Neuronal stem cell (in vitro differentiated cells): ENCODE data around the gene EGFL8.

Experiments used
- DNase-seq: peaks from one replicate; pipeline ENCODE4 v3.0.0-alpha.2; 2013; ENCODE audit warnings: low spot score
- H2AFZ ChIP-seq: one replicate; pipeline ENCODE4 v1.6.1; 2013; ENCODE audit warnings: mild to moderate bottlenecking, low read length, inconsistent platforms
- H2AK5ac ChIP-seq: 2 replicates; pipeline ENCODE4 v1.6.1; 2013; ENCODE audit warnings: low read depth, mild to moderate bottlenecking, inconsistent platforms, low read length, moderate library complexity, mixed read lengths
- H2BK120ac ChIP-seq: 2 replicates; pipeline ENCODE4 v1.6.1; 2013; ENCODE audit warnings: low read depth, mild to moderate bottlenecking, inconsistent platforms, low read length, moderate library complexity, mixed read lengths
- H2BK12ac ChIP-seq: one replicate; pipeline ENCODE4 v1.6.1; 2013; ENCODE audit warnings: low read length, inconsistent platforms
- H2BK15ac ChIP-seq: 2 replicates; pipeline ENCODE4 v1.6.1; 2013; ENCODE audit warnings: mild to moderate bottlenecking, low read length, inconsistent platforms, mixed read lengths
- H2BK5ac ChIP-seq: one replicate; pipeline ENCODE4 v1.6.1; 2013; ENCODE audit warnings: inconsistent platforms, mild to moderate bottlenecking, low read length, moderate library complexity
- H3K14ac ChIP-seq: one replicate; pipeline ENCODE4 v1.6.1; 2013; ENCODE audit warnings: low read length, inconsistent platforms
- H3K18ac ChIP-seq: 2 replicates; pipeline ENCODE4 v1.6.1; 2013; ENCODE audit warnings: low read length, inconsistent platforms
- H3K23ac ChIP-seq: 2 replicates; pipeline ENCODE4 v1.6.1; 2013; ENCODE audit warnings: low read depth, mild to moderate bottlenecking, mixed read lengths, low read length, inconsistent platforms; ENCODE audit not compliant: poor library complexity
- H3K27ac ChIP-seq: replicated peaks from 3 replicates; pipeline ENCODE4 v1.5.1; 2013; ENCODE audit warnings: low read length, inconsistent platforms
- H3K27me3 ChIP-seq, 3 experiments: 2 replicates each; pipeline ENCODE4 v1.6.1; 2013; ENCODE audit warnings: low read length in 3 of 3, mild to moderate bottlenecking in 2 of 3, inconsistent platforms in 1 of 3, low read depth in 1 of 3, mixed read lengths in 1 of 3, moderate library complexity in 1 of 3; ENCODE audit not compliant: control insufficient read depth in 3 of 3, insufficient read depth in 3 of 3
- H3K36me3 ChIP-seq, 2 donors: replicated peaks in 1 of 2; 2 replicates each; pipeline ENCODE4 v1.6.1; 2013; ENCODE audit warnings: low read length in 2 of 2; ENCODE audit not compliant: control insufficient read depth in 2 of 2, insufficient read depth in 2 of 2
- H3K4ac ChIP-seq: 2 replicates; pipeline ENCODE4 v1.6.1; 2013; ENCODE audit warnings: inconsistent platforms, mild to moderate bottlenecking, low read length, moderate library complexity
- H3K4me1 ChIP-seq, 2 donors: 1 replicate in 1 of 2; 2 replicates in 1 of 2; pipeline ENCODE4 v1.6.1; 2013; ENCODE audit warnings: low read length in 2 of 2, low read depth in 1 of 2; ENCODE audit not compliant: control insufficient read depth in 2 of 2, insufficient read depth in 1 of 2
- H3K4me2 ChIP-seq: one replicate; pipeline ENCODE4 v1.6.1; 2013; ENCODE audit warnings: mild to moderate bottlenecking, low read length, inconsistent platforms; ENCODE audit not compliant: insufficient read depth, poor library complexity, severe bottlenecking
- H3K4me3 ChIP-seq, 2 donors: 2 replicates each; pipeline ENCODE4 v1.5.1; 2013; ENCODE audit warnings: low read length in 2 of 2, mild to moderate bottlenecking in 2 of 2, inconsistent platforms in 1 of 2, moderate library complexity in 1 of 2
- H3K79me1 ChIP-seq: one replicate; pipeline ENCODE4 v1.6.1; 2013; ENCODE audit warnings: low read depth, mild to moderate bottlenecking, inconsistent platforms, low read length, moderate library complexity
- H3K9ac ChIP-seq: one replicate; pipeline ENCODE4 v1.6.1; 2013; ENCODE audit warnings: mild to moderate bottlenecking, low read depth, low read length, inconsistent platforms; ENCODE audit not compliant: poor library complexity
- H3K9me3 ChIP-seq, 2 donors: replicated peaks in 1 of 2; 2 replicates each; pipeline versions ENCODE3 to v1.6.1; 2013; ENCODE audit warnings: low read length in 2 of 2, mild to moderate bottlenecking in 2 of 2, inconsistent platforms in 1 of 2, low read depth in 1 of 2, mixed read lengths in 1 of 2, moderate library complexity in 1 of 2; ENCODE audit not compliant: control insufficient read depth in 2 of 2, insufficient read depth in 1 of 2
- H4K8ac ChIP-seq: one replicate; pipeline ENCODE4 v1.6.1; 2013; ENCODE audit warnings: low read depth, mild to moderate bottlenecking, inconsistent platforms, low read length, moderate library complexity
- H4K91ac ChIP-seq: one replicate; pipeline ENCODE4 v1.6.1; 2013; ENCODE audit warnings: low read length, low read depth, mild to moderate bottlenecking, inconsistent platforms; ENCODE audit not compliant: poor library complexity
- WGBS, 2 donors: extraction: QIAGEN DNeasy Blood & Tissue Kit; methylation state at CpG; one replicate each; pipeline ENCODE4 v1.1.7; 2013; ENCODE audit warnings: missing lambda C conversion rate in 2 of 2, mixed read lengths in 1 of 2; ENCODE audit not compliant: insufficient read length in 2 of 2, insufficient replicate concordance in 1 of 2; ENCODE audit errors: extremely low coverage in 2 of 2; 5-methylcytosine and 5-hydroxymethylcytosine counted together

The EGFL8 gene

DNA sequence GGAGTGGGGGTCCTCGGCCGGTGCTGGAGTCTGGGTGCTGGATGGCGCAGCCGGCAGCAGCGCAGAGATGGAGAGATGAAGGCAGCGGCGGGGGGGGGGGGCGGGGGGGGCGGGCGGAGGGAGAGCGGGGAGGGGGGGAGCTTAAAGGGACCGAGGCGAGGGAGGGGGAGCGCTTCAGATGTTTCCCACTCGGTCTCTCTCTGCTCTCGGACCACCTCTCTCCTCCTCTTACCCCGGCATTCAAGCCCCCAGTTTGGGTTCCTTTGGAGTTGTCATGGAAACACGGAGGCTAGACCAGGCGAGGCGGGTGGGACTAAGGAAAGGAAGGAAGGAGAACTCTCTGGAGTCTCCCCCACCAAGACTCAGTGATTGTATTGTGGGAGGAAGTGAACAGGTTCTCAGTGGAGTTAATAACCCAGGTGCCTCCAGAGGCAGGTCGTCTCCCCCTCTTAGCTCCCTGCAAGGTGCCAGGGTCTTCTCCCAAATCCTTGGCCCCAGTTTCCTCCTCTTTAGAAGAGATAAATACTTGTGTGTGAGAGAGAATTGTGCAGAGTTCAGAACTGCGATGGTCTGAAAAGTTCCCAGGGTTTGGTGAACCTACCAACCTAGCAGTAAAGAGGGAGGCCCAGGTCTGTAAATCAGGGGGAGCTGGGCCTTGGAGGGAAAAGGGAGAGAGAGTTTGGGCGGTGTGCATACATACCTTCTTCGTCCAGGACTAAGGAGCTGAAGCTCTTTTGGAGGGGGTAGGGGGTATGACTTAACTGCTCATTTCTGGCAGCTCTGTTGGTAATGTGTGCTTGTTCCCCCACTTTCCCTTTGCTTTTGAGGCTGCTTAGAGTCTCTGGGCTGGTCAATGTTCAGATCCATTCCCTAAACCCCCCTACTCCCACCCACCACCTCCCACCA lies 12.3 kb upstream of the EGFL8 start, which contains the start of gene PRRT1:
TSS of gene PRRT1 (minus strand) at position 77 of the 906 bp plus-strand sequence. CDS start 112 bp downstream, outside the sequence.
- Histone ChIP-seq H3K27ac (no peak within 1 kb of the TSS), H3K4me1 (peaks cover 15 to 26% of the 10 kb centered on the region in 2 donors)

DNA sequence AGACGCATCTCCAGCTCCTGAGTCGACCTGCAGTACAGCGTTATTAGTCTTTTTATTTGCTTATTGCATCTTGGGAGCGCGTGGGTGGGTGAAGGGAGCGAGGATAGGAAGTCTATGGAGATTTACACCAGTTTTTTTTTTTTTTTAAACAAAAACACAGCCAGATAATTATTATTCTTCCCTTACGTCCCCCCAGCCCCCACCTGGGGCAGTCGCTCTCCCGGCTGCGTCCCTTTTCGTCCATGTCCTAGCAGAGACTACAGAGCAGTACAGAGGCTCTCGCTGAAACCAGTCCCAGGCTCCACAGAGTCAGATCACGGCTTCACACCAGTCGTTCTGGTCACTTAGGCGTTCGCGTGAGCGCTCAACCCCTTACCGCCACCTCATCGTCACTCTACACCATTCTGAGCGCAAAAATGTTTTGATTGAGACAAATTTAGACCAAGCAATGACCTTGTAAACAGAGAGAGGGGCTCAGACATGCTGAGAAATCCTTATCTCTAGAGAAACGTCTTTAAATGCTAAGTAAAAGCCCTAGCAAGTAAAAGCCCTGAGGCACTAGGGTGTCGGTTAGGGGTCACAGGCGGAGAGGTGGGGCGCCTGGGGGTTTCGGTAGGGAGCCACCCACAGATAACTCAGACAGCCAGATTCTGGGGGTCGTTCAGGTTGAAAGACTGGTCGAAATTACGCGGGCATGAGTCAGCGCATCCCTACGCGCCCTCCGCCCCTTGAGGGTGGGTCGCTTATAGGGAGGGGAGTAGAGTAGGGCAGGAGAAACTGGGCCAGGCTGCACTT lies 11.4 kb upstream of the EGFL8 start:
- peak overlapping the region; percentile 87 for H3K4me2 ChIP-seq
- peak overlapping the region; percentile 89 for H3K23ac ChIP-seq
- no peak overlapping the region for H3K4ac ChIP-seq
- no peaks in the 10 kb centered on the region for H3K9me3 ChIP-seq
- H2AFZ ChIP-seq: peak overlapping the region; percentile 76
- H4K8ac ChIP-seq: no peak overlapping the region
- no CpG with 5 or more reads among the region's 35 CpGs for WGBS, 2 donors
- peaks cover 15 to 26% of the 10 kb centered on the region in 2 donors for H3K4me1 ChIP-seq
- no peak overlapping the region for H2AK5ac ChIP-seq
- peak overlapping the region; percentile 27 for H3K9ac ChIP-seq
- H4K91ac ChIP-seq: no peak overlapping the region
- no peak overlapping the region for H3K14ac ChIP-seq
- peak overlapping the region; percentile 56 for H2BK15ac ChIP-seq
- H2BK120ac ChIP-seq: no peak overlapping the region
- H2BK12ac ChIP-seq: no peak overlapping the region
- no peak for DNase-seq
- peaks cover 0 to 31% (median 0%) of the 10 kb centered on the region in 3 experiments for H3K27me3 ChIP-seq
- H3K4me3 ChIP-seq: peak overlapping the region; percentile 60 to 97
- H3K18ac ChIP-seq: peak overlapping the region; percentile 92
- H3K79me1 ChIP-seq: peaks cover 19% of the 10 kb centered on the region
- peak overlapping the region; percentile 77 for H2BK5ac ChIP-seq
- H3K36me3 ChIP-seq: peaks cover 19 to 29% of the 10 kb centered on the region in 2 donors
- H3K27ac ChIP-seq: peak overlapping the region; percentile 89

More for the DNA sequence above, 12.3 kb upstream of the EGFL8 start, which contains the start of gene PRRT1:
- Histone ChIP-seq H3K9ac (no peak within 1 kb of the TSS), H2BK12ac (peak within 1 kb of the TSS; percentile 47), H3K23ac (no peak within 1 kb of the TSS), H2AK5ac (peak within 1 kb of the TSS; percentile 3), H3K36me3 (peaks cover 12 to 21% of the 10 kb centered on the region in 2 donors), H2BK15ac (no peak within 1 kb of the TSS), H3K4me3 (peak within 1 kb of the TSS; percentile 60 to 68), H2BK120ac (peak within 1 kb of the TSS; percentile 28), H3K9me3 (no peaks in the 10 kb centered on the region), H3K14ac (no peak within 1 kb of the TSS), H2BK5ac (no peak within 1 kb of the TSS), H4K91ac (no peak within 1 kb of the TSS), H4K8ac (no peak within 1 kb of the TSS), H3K27me3 (peaks cover 0 to 33% (median 0%) of the 10 kb centered on the region in 3 experiments), H3K4ac (no peak within 1 kb of the TSS), H3K4me2 (peak within 1 kb of the TSS; percentile 87), H2AFZ (peak within 1 kb of the TSS; percentile 76), H3K79me1 (peaks cover 16% of the 10 kb centered on the region), H3K18ac (peak within 1 kb of the TSS; percentile 74)
- no CpG with 5 or more reads among the region's 24 CpGs for WGBS, 2 donors
- no peak for DNase-seq

DNA sequence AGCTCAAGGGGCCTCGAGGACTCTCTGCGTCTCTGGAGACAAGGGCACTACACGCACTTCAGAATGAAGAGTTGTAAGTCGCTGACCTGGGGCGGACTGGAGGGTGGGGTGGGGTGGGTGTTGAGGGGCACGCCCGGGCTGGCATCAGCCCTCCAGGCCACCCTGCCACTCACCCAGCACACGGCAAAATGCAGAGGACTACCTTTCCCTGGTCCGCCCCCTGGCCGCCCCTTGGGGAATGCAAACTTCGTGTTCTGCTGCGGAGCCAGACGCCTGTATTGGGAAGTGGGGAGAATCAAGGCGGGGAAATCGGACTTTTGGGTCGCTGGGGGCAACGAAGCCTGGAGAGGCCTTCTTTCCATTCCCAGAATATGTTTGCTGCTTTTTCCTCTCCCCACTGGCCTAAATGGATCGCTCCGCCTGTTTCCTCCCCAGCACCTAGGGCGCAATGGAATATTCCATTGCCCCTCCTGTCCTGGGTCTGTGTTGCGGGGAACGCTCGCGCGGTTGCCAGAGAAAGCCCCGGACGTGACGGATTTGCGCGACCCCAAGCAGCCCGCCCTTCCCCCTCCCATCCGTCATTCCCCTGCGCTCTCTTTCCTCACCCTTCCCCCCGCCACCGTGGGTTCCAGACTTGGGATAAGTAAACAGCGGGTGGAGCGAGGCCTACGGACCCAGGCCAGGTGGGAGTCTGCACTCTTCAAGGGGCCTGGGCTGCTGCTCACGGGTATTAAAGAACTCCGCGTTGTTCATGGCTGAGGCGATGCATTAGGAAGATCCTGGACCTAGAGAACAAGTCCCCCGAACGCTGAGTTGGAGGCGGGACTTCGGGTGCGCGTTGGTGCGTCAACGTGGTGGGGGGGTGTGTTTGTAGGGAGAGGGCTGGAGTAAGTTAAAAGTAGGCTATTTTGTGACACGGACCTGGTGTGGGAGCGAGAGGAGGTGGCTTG lies 10.6 kb upstream of the EGFL8 start, which contains the start of gene PPT2:
TSS of gene PPT2 (plus strand) at position 578 of the 950 bp plus-strand sequence. CDS start 454 bp downstream, outside the sequence.
- peak within 1 kb of the TSS; percentile 89 for H3K27ac ChIP-seq
- H3K23ac ChIP-seq: peak within 1 kb of the TSS; percentile 89
- peak; percentile 88 for DNase-seq

More for the DNA sequence above, 10.6 kb upstream of the EGFL8 start, which contains the start of gene PPT2:
- Histone ChIP-seq H3K4me2 (peak within 1 kb of the TSS; percentile 87), H2AFZ (peak within 1 kb of the TSS; percentile 76), H3K18ac (peak within 1 kb of the TSS; percentile 94), H3K4ac (peak within 1 kb of the TSS; percentile 26), H2BK5ac (peak within 1 kb of the TSS; percentile 90), H2AK5ac (peak within 1 kb of the TSS; percentile 88), H4K91ac (no peak within 1 kb of the TSS), H2BK120ac (peak within 1 kb of the TSS; percentile 62), H3K9me3 (no peaks in the 10 kb centered on the region), H3K4me3 (peak within 1 kb of the TSS; percentile 60 to 97), H2BK12ac (no peak within 1 kb of the TSS), H4K8ac (no peak within 1 kb of the TSS), H3K79me1 (peaks cover 19% of the 10 kb centered on the region), H3K27me3 (peaks cover 0 to 30% (median 0%) of the 10 kb centered on the region in 3 experiments), H3K9ac (peak within 1 kb of the TSS; percentile 95), H2BK15ac (peak within 1 kb of the TSS; percentile 56), H3K14ac (peak within 1 kb of the TSS; percentile 86), H3K36me3 (peaks cover 25 to 38% of the 10 kb centered on the region in 2 donors), H3K4me1 (peaks cover 15 to 26% of the 10 kb centered on the region in 2 donors)
- no CpG with 5 or more reads among the region's 52 CpGs for WGBS, 2 donors
